Stimulated activated CD4-positive, alpha-beta T cell treated with anti-CD3 and anti-CD28 coated beads, Interleukin-15, amount 100 ng/mL, for 24 hours (primary cell): ENCODE data around the gene CDC42EP5.
"Not testable (repeated sequence)": the region's sequence is repeated elsewhere in the genome, so short reads cannot be mapped to it uniquely, and the experiment has no call there.

Source experiments
- DNase-seq: peaks from one replicate; pipeline ENCODE4 v3.0.0-alpha.2; 2020

CDC42EP5 gene

GRCh38 chr19:54489341-54489740 is 16.2 kb upstream of the CDC42EP5 start:
- no peak for DNase-seq

DNA sequence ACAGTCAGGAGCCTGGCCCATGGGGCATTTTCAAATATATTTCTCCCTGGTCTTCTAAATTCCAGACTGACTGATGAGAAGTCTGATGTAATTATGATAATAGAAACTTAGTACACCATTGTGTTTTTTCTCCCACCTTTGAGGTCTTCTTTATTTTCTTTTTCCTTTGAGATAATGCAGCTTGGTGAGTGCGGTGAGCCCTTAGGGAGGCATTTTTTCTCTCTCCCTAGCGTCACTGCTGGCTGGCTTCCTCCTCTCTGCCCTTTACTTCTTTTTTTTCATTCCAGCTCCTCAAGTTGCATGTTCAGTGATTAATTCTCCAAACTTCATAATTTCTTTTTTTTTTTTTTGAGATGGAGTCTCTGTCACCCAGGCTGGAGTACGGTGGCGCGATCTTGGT is 12.8 kb upstream of the CDC42EP5 start:
- no peak for DNase-seq

- no peak for DNase-seq
These were observed 11.4 kb upstream of the CDC42EP5 start for GRCh38 chr19:54484451-54484850.

GRCh38 chr19:54482889-54483288 is 9.8 kb upstream of the CDC42EP5 start:
- no peak for DNase-seq

- peak; percentile 52 for DNase-seq
These were observed 8.3 kb upstream of the CDC42EP5 start for GRCh38 chr19:54481326-54481930.

- no peak for DNase-seq
These were observed 7.0 kb upstream of the CDC42EP5 start for GRCh38 chr19:54480051-54480450.

- DNase-seq, result no peak
These were observed 5.7 kb upstream of the CDC42EP5 start for GRCh38 chr19:54478677-54479266.

DNA sequence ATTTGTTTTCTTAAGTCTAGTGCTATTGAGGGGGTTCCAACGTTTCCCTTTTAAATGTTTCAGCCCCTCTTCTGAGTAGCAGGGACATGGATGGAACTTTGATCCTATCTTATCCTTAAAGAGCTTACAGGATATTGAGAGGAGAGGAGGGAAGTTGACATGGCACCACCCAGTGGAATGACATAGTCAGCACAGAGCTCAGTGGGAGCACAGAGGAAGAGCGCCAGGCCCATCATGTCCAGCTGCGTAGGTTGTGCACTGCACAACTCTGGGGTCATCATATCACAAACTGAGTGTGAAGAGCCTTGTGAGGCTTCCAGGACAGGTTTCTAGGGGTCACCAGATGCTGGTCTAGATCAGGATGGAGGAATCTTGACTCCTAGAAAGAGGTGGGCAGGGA is 4.6 kb upstream of the CDC42EP5 start:
- no peak for DNase-seq

GRCh38 chr19:54475706-54476105 is 2.6 kb upstream of the CDC42EP5 start:
- no peak for DNase-seq

DNA sequence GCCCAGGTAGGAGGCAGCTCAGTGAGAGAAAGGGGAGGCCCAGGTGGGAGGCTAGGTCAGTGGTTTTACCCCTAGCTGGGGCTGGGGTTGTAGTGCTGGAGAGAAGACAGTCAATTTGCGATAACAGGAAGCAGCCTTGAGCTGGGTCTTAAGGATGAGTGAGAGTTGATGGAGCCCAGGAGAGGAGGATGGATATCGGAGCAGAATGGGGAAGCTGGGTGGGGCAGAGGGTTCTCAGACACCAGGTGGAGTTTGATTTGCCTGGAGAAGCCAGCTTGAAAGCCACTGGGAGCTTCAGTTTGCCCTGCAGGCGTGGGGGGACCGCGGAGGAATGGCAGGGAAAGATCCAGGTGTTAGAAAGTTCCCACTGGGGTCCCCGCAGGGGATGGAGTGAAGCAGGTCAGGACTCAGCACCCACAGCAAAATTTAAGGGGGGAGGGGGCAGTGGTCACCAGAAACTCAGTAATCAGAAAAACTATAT is 836 bp upstream of the CDC42EP5 start:
- DNase-seq, result no peak

DNA sequence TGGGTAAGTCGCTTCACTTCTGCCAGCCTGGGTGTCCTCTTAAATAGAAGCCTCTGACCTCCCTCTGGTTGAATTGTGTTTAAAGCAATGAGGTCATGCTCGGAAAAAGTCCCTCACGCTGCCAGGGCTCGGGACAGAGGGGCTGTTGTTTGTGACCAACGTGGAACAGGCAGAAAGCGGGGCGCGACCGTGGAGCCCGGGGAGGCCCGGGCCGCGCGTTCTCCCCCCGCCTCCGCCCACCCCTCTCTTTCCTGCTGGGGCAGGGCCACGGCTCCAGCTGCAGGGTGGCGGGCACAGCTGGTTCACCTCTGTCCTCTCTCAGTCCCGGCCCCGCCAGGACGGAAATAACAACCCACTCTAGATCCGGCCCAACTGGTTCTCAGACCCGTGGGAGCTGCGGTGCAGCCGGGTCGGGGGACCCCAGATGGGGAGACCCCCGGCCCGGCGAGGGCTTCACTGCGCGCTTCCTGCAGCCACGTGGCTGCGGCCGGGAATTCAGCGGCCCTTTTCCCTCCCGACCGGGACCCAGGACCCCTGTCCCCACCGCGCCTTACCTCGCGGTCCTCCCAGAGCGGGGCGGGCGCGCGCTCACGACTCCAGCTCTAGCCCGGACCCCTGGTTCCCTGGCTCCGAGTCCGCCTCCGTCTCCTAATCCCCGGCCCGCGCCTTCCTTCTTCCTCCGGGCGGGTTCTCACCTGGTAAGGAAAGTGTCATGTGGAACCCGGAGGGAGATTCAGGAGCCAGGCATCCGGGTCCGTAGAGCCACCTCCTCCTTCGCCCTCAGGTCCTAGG is 1.9 kb downstream of the CDC42EP5 start:
- DNase-seq, result no peak

DNA sequence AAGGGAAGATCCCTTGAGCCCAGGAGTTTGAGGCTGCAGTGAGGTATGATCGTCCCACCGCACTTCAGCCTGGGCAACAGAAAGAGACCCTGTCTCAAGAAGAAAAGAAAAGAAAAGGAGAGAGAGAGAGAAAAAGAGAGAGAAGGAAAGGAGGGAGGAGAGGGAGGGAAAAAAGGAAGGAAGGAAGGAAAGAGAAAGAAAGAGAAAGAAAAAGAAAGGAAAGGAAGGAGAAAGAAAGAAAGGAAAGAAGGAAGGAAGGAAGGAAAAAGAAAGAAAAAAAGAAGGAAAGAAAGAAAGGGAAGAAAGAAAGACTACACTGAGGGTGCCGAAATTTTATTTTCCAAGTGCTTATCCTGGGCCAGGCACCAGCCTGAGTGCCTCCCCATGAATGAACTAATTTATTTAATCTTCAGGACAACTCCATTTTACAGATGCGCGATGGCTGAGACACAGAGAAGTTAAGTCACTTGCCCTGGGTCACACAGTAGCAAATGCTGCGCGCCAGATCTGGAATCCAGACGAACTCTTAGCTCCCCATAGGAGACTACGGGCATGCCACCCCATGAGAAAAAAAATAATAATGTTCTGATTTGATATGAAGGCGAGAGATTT is 2.7 kb downstream of the CDC42EP5 start:
- no peak for DNase-seq

DNA sequence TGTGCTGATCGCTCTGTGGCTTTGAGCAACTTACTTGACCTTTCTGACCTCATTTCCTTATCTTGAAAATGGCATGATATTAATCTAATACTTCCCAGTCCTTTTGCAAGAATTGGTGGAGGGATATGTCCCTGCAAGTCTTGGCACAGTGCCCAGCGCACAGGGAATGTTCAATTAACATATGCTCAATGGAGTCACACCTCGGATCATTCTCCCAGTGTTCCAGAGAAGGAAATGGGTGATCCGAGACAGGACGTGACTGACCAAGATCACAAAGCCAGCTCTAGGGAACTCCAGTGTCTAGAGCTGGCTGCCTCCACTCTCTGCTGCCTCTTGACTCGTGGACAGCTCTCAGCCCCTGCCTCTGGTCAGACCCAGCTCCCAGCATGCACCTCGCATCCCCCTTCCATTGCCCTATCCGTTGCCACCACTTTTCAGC is 3.6 kb downstream of the CDC42EP5 start:
- no peak for DNase-seq

- not testable (repeated sequence) for DNase-seq
These were observed 7.0 kb downstream of the CDC42EP5 start for GRCh38 chr19:54466110-54466480.

- no peak for DNase-seq
These were observed 7.5 kb downstream of the CDC42EP5 start for GRCh38 chr19:54465426-54466109.

GRCh38 chr19:54464630-54465425 is 8.3 kb downstream of the CDC42EP5 start:
- DNase-seq, result peak; percentile 91

GRCh38 chr19:54464044-54464629 is 9.0 kb downstream of the CDC42EP5 start:
- peak; percentile 93 for DNase-seq

DNA sequence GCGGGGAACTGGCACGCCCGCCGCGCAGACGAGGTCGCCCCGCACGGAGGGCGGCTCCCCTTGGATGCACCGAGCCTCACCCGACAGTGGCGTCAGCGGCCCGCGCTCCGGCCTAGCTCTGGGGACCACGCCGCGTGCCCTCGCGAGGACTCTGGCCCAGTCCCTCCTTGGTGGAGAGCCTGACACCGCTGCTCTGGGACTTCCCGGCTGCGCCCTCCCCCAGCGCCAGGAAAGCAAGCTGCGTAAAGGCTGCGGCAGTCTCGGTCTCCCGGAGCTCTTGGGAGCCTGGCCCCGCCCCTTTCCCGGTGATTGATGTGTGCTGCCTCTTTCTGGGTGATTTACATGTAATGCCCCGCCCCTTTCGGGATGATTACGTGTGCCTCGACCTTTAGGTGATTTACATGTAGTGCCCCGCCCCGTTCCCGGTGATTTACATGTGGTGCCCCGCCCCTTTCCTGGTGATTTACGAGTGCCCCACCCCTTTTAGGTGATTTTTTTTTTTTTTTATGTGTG is 9.5 kb downstream of the CDC42EP5 start, which contains the start of gene LENG9:
LENG9 (minus strand) TSS at position 248 of the 513 bp plus-strand sequence. CDS start 252 bp downstream, outside the sequence.
- peak; percentile 99 for DNase-seq

DNA sequence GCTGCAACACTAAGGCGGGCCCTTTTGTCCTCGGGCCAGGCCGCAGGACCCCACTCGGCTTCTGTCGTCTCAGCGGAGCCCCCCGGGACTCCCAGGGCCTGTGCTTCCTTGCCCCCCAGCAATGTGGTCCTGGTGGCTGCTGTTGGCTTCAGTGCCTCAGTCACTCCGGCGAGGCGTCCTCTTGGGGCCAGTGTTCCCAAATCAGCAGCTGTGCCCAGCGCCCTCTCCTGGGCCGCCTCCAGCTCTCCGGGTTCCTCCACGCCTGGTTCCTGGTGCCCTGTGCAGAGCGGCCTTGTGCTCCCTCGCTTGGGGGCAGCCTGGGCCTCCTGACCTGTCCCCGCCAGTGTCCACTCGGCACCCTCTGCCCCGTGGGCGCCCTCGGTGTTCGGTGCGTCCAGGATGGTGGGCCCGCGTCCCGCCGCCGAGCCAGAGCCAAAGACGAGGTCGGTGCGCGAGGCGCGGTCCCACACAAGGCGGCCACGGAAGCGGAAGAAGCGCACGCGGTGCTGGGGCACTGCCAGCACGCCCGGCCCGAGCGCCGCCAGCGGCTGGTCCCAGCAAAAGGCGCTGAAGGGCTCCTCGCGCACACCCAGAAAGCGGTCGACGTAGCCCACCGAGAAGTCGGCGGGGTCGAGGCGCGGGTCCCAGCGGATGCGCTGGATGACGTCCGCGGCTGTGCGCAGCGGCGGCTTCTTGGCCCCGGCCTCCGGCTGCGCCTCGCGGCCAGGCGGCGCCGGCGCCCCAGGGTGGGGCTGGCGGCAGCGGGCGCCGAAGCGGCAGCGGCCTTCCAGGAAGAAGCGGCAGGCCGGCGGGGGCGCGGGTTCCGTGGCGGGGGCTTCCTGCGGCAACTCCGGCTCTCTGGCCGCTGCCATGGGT is 10.2 kb downstream of the CDC42EP5 start:
- DNase-seq, result peak; percentile 75

GRCh38 chr19:54462047-54462654 is 10.9 kb downstream of the CDC42EP5 start:
- DNase-seq, result no peak
